ENCODE measurements around the gene PARVG. TPM values are rescaled to one million over a fixed set of nuclear protein-coding genes. Genes with fewer than 3 reads are reported as not detected.

The PARVG gene
- total and polyA plus RNA-seq, 9 donors = 2.9 to 14.1 (median 4.1) TPM

DNA sequence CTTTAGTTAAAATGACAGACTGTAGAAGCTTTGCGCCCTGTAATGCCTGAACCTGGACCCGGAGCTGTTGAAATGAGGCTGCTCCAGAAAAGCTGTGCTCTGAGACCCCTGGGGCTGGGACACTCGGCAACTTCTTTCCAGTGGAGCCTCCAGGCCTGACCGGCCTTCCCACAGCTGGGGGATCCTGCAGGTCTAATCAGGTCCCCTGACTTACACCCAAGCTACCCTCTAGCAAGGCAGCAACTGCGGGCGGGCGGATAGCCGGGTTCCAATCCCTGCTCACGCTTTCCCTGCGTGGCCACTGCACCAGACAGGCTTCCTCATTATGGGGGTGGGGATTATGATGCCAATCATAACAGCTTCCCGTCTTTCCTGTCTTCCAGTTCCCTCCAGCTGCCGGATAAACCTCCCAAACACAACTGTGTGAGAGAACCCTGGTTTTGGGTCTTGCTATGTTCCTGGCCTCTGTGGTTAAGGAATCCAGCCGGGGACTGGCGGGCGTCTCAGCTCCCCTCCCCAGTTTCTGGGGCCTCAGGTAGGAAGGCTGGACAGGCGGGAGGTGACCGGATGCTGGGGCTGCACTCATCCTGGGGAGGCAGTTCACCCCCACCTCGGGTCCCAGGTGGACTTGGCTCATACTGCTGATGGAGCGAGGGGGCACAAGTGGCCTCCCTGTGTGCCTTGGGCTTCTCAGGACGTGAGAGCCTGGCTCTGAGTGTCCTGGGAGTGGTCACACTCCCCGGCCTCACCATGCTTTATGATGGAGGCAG, 38.6 kb downstream of the PARVG start:
- Histone ChIP-seq H3K27me3 (no peaks in the 10 kb centered on the region), H3K36me3 (no peaks in the 10 kb centered on the region), H3K9me3 (peaks cover 0 to 3% of the 10 kb centered on the region in 2 donors), H3K4me3 (no peak overlapping the region), H3K27ac (no peak overlapping the region), H3K4me1 (ENCODE audit: insufficient read depth) (no peaks in the 10 kb centered on the region)
- TF ChIP-seq EP300 (IDR thresholded peaks at IDR 0.05) = no peak
- no peak for TF ChIP-seq CTCF (IDR thresholded peaks at IDR 0.05)
- no peak for DNase-seq
- 80 to 82% (median 81%) methylated on average over 21 of the region's 21 CpGs for WGBS, 3 donors
- intact Hi-C loops (cut with DNase I) = no loop called here

- Histone ChIP-seq H3K27ac (no peak overlapping the region), H3K27me3 (no peaks in the 10 kb centered on the region), H3K4me3 (no peak overlapping the region), H3K4me1 (ENCODE audit: insufficient read depth) (no peaks in the 10 kb centered on the region), H3K36me3 (no peaks in the 10 kb centered on the region), H3K9me3 (peaks cover 0 to 3% of the 10 kb centered on the region in 2 donors)
- TF ChIP-seq EP300 (IDR thresholded peaks at IDR 0.05) = no peak
- no peak for TF ChIP-seq CTCF (IDR thresholded peaks at IDR 0.05)
- TF ChIP-seq POLR2A (IDR thresholded peaks at IDR 0.05) = no peak
- intact Hi-C loops (cut with DNase I) = no loop called here
- DNase-seq = no peak
- 79 to 85% (median 80%) methylated on average over 23 of the region's 23 CpGs for WGBS, 3 donors
These were observed 40.3 kb downstream of the PARVG start for GRCh38 chr22:44220727-44221680.

- WGBS, 3 donors = 87 to 97% (median 94%) methylated on average over 11 of the region's 11 CpGs
- Histone ChIP-seq H3K4me1 (ENCODE audit: insufficient read depth) (no peaks in the 10 kb centered on the region), H3K27me3 (no peaks in the 10 kb centered on the region), H3K36me3 (no peaks in the 10 kb centered on the region), H3K27ac (no peak overlapping the region), H3K4me3 (no peak overlapping the region), H3K9me3 (peaks cover 0 to 3% of the 10 kb centered on the region in 2 donors)
- no peak for TF ChIP-seq CTCF (IDR thresholded peaks at IDR 0.05)
- no peak for TF ChIP-seq POLR2A (IDR thresholded peaks at IDR 0.05)
- no peak for TF ChIP-seq EP300 (IDR thresholded peaks at IDR 0.05)
- no peak for DNase-seq
- intact Hi-C loops (cut with DNase I) = no loop called here
These were observed 41.2 kb downstream of the PARVG start for GRCh38 chr22:44221710-44222475.

- Histone ChIP-seq H3K4me1 (ENCODE audit: insufficient read depth) (no peaks in the 10 kb centered on the region), H3K9me3 (peaks cover 0 to 9% of the 10 kb centered on the region in 2 donors), H3K36me3 (no peaks in the 10 kb centered on the region), H3K27ac (no peak overlapping the region), H3K4me3 (no peak overlapping the region), H3K27me3 (no peaks in the 10 kb centered on the region)
- TF ChIP-seq EP300 (IDR thresholded peaks at IDR 0.05) = no peak
- TF ChIP-seq CTCF (IDR thresholded peaks at IDR 0.05) = no peak
- TF ChIP-seq POLR2A (IDR thresholded peaks at IDR 0.05) = no peak
- WGBS, 3 donors = 16 to 25% (median 23%) methylated on average over 12 of the region's 12 CpGs
- intact Hi-C loops (cut with DNase I) = no loop called here
- peak in 1 of 5 donors; percentile 2 for DNase-seq
These were observed 43.4 kb downstream of the PARVG start for GRCh38 chr22:44224166-44224565.
